NCI-H2227 treated with DMSO at 0.1 percent for 48 hours (cell line): ENCODE data around the gene KLHL25.
"Not testable (repeated sequence)": the region's sequence is repeated elsewhere in the genome, so short reads cannot be mapped to it uniquely, and the experiment has no call there.

Source experiments
- DNase-seq: peaks from one replicate; lab custom pipeline; 2025; lab: John Stamatoyannopoulos, UW

KLHL25 gene, protein sequence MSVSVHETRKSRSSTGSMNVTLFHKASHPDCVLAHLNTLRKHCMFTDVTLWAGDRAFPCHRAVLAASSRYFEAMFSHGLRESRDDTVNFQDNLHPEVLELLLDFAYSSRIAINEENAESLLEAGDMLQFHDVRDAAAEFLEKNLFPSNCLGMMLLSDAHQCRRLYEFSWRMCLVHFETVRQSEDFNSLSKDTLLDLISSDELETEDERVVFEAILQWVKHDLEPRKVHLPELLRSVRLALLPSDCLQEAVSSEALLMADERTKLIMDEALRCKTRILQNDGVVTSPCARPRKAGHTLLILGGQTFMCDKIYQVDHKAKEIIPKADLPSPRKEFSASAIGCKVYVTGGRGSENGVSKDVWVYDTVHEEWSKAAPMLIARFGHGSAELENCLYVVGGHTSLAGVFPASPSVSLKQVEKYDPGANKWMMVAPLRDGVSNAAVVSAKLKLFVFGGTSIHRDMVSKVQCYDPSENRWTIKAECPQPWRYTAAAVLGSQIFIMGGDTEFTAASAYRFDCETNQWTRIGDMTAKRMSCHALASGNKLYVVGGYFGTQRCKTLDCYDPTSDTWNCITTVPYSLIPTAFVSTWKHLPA

DNA sequence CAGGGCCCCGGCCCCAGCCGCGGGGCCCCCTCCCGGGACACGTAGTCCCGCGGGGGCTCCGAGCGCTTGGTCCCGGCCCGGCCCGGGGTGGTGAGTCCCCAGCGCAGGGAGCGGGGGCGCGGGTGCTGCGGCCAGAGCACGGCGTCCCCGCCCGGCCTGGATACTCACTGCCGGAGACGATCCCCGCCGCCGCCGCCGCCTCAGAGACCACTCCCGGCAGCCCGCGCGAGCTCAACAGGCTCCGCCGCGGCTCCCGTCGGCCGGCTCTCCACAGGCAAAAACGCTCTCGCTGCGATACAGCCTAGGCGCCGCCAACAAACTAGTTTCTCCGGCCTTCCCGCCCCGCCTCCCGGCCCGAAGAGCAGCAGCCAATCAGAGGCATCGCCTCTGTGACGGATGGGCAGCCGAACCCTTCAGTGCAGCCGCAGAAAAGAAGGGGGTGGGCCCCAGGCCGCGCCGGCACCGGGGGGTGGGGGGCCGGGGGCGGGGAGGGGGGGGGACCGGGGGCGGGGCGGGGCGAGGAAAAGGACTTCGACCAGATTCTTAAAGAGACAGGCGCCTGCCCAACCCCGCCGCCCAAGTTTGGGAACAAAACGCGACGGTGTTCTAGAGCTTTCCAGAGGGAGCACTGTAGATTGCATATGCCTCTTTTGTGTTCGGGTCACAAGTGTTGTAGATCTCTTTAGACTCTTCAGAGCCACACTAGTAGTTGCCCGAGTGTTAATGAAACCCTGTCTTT is at the start of gene KLHL25:
KLHL25 (minus strand) TSS at position 328 of the 739 bp plus-strand sequence. CDS start 25,115 bp downstream, outside the sequence.
- peak; percentile 84 for DNase-seq

DNA sequence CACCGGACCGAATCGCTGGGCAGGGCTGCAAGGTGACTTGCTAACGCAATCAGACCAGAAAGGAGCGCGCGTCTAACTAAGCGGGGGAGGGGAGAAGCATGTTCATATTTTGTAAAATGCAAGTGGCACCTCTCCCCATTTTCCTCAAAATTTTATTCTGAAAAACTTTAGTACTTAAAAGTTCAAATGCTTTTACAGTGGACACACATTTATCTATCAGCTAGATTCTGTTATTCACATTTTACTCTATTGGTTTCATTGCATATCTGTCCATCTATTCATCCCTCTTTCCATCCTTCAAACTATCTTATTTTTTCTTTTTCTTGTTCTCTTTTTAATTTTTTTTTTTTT is 46.1 kb upstream of the KLHL25 start:
- DNase-seq: no peak

DNA sequence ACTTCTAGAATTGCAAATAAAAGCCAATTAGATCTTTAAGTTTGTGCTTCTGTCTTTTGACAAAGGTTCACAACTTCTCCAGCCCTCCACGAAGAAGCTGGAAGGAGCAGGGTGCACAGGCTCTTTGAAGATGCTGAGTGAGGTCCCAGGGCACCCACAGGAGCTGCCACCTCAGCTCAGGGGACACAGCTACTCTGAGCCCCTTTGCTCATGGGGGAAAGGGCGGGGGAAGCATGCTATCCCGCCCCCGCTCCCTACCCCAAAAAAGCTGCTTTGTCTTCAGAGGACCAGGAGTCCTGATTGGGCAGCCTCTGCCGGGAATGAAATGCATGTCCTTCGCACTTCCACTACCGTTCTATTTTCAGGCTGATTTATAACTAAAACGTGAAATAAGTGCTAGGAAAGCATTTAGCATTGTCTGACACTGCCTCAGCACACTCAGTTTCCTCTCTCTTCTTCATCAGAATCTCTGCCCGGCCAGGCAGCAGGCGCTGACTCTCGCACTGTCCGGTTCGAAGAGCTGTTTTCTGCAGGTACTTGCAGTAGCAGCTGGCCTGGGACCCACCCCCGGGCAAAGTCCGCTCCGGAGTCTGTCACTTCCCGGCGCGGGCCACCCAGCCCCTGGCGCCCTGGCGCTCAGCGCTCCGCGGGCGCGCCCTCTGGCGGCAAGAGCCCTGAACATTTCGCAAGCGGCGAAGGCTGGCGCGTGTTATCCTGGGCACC is 45.5 kb upstream of the KLHL25 start:
- peak; percentile 22 for DNase-seq

DNA sequence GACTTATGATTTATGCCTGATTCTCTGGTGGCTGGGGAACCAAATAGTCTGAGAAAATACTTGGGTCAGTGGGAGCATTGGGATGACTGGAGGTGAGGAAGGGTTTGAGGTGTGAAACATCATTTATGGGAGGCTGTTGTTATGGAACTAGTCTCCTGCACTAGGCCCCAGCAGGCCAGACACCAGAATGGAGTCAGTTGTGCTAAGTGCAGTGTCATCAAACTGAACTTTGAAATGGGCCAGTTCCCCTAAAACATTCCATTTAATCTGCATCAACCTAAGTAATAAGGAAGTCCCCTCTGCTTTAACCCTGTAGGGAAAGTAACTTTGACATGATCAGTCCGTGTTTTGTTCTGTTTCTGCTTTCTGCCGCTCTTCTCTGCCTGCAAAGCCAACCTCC is 44.9 kb upstream of the KLHL25 start:
- no peak for DNase-seq

DNA sequence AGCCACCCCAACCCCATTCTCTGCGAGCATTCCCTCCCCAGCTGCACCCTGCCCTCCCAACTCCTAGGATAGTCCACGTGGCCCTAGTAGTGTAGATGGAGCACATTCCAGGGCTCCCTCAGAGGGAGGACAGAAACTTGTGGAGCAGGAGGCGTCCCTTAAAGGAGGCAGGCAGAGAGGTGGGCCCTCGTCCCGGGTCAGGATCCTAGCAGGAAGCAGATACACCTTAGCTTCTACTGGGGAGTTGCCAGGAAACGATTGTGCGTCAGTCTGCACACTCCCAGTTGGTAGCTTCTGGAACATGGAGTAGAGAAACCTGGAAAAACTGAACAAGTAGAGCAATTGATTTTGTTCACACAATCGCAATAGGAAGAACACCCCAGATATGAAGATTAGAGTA is 43.9 kb upstream of the KLHL25 start:
- DNase-seq: no peak

DNA sequence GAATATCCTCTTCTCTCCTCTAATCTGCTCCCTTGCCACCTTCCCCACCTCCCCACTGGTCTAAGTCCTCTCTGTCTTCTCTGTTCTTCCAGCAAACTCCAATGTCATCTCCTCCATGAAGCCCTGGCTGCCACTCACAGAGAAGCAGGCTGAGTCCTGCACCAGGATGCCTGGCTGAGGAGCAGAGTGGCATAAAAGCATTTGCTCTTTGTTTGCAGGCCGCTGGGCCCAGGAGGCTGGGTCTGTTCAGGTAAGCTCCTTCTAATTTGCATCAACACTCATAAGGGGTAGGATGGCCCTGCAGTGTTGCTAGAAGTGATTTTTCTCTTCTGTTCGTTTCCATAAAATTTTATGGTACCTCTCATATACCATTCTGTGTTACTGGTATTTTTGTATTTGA is 43.2 kb upstream of the KLHL25 start:
- DNase-seq: no peak

DNA sequence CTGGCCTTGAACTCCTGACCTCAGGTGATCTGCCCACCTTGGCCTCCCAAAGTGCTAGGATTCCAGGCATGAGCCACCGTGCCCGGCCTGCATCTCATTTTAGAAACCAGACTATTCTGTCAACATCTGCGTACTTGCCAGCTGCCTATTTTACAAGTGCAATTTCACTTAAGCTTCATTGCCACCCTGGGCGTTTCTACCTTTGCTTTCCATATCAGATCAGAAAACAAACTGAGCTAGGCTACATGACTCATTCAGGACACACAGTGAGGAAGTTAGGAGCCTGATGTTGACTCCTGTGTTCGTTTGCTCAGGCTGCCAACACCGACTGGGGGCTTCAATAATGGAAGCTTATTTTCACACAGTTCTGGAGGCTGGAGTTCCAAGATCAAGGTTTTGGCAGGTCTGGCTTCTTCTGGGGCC is 42.3 kb upstream of the KLHL25 start:
- DNase-seq: no peak

DNA sequence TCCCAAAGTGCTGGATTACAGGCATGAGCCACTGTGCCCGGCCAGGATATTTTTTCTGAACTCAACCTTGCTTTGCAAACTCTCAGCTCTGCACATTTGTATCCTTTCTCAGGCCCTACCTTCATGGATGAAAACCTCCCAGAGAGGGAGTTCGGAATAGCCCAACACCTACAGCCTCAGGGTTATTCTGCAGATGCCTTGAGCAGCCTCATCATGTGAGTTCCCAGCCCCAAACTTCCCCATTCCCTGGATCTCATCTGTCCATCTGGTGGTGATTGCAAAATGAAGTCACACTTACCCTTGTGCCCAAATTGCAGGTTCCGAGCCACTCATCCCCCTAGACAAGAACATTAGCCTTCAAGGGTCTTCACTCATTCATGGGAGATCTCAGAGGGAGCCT is 39.9 kb upstream of the KLHL25 start:
- no peak for DNase-seq

DNA sequence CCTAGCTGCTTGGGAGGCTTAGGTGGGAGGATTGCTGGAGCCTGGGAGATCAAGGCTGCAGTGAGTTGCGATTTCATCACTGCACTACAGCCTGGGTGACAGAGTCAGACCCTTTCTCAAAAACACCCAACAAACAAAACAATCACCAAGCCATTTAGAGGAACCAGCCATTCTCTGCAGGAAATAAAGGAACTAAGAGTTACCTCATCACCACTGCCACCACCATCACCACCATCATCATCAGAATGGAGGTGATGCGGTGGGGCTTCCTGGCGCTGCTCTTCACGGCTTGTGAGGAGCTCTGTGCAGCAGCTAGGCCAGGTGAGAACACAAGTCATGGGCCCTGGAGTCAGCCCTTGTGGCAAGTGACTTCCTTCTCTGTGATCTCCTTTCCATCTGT is 37.7 kb upstream of the KLHL25 start:
- DNase-seq: no peak

DNA sequence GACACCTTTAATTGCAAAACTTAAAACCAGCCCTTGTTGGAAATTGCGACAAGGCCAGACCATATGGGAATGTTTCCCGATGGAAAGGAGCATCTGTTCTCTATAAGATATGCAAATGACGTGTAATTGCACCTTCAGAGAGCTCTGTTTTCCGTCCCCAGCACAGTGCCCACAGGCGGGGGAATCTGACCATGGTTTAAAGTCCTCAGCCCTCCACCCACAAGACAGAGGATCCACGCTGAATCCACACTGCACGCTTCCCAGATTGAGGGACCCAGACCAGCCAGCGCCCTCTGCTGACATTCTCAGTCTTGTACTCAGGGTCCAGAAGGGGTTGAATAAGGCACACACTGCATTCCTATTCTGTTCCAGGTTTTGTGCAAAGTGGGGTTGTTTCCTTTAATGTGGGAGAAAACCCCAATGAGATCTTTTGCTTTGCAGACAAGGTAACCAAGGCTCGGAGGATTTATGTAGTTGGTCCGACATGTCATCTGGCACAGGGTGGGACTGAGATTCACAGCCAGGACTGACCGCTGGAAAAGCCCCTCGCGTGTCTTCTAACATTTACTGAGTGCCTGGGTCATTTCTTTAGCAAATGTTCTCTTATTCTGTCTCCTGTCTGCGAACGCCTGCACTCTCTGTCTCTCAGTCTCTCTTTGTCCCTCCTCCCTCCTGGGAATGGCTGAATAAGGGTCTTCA is 36.8 kb upstream of the KLHL25 start:
- peak; percentile 16 for DNase-seq

DNA sequence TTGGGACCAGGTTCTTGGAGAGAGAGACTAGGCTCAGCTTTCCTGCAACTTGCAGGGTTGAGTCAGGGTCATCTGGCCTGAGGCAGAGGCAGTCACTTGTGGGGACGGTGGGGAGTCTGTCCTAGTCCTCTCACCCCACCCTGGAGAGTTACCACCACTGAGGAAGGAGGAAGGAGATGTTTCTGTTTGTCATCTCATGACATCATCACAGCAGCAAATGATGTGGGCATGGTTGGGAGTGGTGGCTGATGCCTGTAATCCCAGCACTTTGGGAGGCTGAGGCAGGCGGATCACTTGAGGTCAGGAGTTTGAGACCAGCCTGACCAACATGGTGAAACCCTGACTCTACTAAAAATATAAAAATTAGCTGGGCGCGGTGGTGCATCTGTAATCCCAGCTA is 35.0 kb upstream of the KLHL25 start:
- not testable (repeated sequence) for DNase-seq

DNA sequence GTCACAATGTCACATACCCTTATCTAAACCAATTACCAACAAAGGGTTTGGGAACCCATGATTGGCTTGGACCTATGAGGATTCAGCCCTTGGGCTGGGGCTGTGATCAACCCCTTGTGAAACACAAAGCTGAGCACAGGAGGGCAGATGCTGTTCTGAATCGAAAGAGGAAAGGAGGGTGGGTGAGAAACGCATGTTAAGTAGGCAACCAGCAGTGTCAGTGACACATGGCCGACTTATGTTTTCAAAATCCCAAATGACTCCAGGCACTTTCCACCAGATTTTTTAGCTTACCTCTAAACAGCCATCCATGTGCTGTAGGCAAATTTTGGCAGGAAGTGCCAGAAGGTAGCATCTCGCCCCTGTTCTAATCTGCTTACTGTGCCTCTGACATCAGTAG is 34.1 kb upstream of the KLHL25 start:
- no peak for DNase-seq

DNA sequence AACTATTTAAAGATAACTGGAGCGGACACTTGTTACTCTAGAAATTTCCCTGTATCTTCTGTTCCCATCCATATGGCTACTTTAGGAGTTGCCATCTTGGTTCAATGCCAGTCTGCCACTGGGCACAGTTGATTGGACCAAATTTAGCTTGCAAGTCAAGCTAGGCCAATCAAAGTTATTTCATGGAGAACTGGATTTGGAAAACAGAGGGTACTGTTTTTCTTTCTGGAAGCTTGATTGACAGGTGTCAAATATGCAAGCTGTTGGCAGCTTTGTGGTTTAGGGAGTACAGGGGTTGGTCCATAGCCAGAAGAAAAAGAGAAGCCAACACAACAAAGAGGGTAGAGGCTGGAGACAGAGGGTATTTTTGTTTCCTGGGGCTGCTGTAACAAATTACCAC is 33.4 kb upstream of the KLHL25 start:
- DNase-seq: no peak

DNA sequence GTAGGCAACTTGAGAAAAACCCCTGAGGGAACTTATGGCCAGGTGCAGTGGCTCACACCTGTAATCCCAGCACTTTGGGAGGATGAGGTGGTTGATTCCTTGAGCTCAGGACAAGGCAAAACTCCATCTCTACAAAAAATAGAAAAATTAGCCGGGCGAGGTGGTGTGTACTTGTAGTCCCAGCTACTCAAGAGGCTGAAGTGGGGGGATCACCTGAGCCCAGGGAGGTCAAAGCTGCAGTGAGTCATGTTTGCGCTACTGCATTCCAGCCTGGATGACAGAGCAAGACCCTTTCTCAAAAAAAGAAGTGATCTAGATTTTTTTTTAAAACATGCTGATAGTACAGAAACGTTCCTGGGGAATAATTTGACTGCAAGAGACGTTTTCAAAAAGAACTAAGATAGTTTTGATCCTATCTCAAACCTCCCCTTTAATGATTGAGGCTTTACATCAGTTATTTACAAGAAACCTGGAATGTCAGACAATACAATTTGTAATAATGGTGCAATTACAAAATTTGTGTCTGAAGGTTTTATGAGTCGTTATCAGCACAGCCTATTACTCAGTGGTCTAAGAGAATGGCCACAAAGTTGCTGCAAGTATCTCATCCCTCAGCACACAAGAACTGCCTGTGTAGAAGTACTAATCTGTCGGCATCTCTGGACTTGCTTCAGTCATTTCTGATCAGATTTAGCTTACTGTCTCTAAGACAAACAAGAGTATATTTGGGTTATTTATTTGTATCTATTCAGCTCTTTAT is 32.2 kb upstream of the KLHL25 start:
- no peak for DNase-seq

DNA sequence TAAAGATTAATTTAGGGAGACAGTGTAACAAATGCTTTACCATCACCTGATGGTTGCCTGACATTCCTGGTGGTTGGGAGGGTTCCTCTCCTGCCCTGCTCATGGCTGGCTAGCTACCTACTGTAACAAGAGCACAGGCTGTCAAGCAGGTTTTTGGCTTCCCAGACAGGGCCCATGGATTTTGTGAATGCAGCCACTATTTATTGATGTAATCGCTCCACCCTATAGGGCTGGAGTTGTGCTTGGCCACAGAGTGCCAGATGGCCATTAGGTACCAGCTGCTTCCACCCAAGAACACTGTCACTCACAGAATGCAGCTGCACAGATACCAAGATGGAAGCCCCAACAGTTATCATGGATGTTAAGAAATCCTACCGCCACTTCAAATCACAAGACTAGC is 31.0 kb upstream of the KLHL25 start:
- DNase-seq: no peak

DNA sequence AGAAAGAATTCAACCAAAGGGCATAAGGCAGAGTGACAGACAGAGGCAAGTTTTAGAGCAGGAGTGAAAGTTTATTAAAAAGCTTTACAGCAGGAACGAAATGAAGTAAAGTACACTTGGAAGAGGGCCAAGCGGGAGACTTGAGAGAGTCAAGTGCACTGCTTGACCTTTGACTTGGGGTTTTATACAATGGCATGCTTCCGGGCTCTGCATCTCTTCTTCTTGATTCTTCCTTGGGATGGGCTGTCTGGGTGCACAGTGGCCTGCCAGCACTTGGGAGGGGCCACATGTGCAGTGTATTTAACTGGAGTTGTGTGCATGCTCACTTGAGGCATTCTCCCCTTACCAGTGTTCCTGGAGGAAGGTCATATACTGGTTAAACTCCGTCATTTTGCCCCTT is 30.4 kb upstream of the KLHL25 start:
- no peak for DNase-seq

DNA sequence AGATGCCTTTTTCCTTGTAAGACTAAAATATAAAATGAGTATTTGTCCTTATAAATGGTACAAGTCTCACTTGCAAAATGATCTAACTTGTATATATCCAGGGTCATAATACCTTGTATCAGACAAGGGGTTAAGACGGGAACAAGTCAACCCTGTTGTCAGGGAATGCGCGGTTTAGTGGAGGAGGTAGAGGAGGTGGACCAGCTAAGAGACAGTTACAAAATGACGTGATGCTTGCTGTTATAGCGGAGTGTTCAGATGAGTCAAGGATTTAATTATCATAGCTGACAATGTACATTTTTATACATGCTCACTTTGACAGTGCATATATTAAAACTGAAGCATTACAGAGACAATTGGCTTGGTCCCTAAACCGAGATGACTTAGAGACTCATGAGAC is 26.8 kb upstream of the KLHL25 start:
- DNase-seq: no peak

DNA sequence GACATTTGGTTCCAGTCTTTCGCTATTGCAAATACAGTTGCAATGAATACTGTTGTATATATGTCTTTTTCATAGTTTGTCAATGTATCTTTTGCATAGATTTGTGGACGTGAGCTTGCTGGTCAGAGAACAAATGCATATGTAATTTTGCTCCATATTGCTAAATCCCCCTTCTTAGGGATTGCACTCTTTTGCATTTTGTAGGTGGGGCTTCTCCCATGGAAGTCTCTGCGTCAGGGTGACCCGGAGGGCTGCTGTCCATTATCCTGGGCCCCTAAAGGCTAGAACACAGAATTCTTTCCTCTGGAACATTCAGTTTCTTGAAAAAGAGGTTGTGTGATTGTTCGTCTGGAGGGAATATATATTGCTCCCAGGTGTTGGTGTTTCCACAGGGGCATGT is 25.2 kb upstream of the KLHL25 start:
- DNase-seq: no peak

DNA sequence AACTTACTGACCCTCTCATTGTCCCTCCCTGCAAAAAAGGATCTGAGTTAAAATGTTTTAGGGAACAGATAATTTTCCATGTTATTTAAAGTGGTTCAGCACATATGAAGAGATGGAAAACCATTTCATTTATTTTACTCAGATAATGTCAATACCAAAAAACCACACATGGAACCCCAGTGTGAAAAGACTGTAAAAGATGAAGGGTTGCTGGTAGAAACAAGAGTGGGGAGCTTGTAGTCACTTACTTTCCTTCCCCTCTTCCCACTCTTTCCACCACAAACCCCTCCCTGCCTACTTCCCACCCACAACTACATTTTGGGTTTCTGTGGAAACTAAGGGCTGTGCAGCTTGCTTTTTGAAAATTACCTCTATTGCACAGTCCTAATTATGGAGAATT is 18.5 kb upstream of the KLHL25 start:
- no peak for DNase-seq

DNA sequence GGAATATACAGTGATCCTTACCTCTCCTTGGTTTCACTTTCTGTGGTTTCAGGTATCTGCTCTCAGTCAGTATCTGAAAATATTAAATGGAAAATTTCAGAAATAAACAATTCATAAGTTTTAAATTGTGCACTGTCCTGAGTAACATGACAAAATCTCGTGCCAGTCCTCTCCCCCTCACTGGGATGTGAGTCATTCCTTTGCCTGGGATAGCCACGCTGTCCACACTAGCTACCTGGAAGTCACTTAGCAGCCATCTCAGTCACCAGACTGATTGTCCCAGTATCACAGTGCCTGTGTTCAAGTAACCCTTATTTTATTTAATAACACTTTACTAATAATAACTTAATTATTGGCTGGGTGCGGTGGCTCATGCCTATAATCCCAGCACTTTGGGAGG is 15.3 kb upstream of the KLHL25 start:
- no peak for DNase-seq

DNA sequence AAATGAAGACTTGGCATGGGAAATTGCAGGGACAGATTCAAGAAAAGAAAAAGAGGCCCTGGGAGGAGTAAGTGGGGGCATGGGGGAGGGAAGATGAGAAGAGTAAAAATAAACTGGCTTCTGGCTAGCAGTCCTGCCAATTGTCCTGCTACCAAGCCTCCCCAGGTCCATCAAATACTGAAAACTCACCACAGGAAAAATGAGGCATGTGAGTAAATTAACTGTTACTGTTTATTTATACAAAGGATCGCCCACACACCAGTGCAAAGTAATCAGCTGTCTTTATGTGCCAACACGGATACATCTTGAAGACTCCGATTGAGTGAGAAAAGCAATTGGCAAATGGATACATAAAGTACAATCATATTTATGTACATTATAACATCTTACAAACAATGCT is 10.7 kb upstream of the KLHL25 start:
- no peak for DNase-seq
